Chondrocyte (in vitro differentiated cells): ENCODE data around the gene CLEC16A. TPM values are rescaled to one million over a fixed set of nuclear protein-coding genes. Genes with fewer than 3 reads are reported as not detected.

Source experiments
- DNase-seq: peaks from one replicate; pipeline ENCODE4 v3.0.0; 2021; ENCODE audit warnings: mixed read lengths, low spot score
- H3K27ac Mint-ChIP-seq: one replicate; pipeline ENCODE4 v1.8.0; 2021; ENCODE audit warnings: mild to moderate bottlenecking, moderate library complexity, mixed read lengths; ENCODE audit not compliant: unreplicated experiment
- H3K27me3 Mint-ChIP-seq: 2 replicates; pipeline ENCODE4 v1.8.0; 2021; ENCODE audit warnings: low read depth, mixed read lengths
- H3K36me3 Mint-ChIP-seq: 2 replicates; pipeline ENCODE4 v1.8.0; 2021; ENCODE audit warnings: low read depth, mixed read lengths
- H3K4me1 Mint-ChIP-seq: 2 replicates; pipeline ENCODE4 v1.8.0; 2021; ENCODE audit warnings: low read depth, mild to moderate bottlenecking, mixed read lengths
- H3K4me3 Mint-ChIP-seq: one replicate; pipeline ENCODE4 v1.8.0; 2021; ENCODE audit warnings: mild to moderate bottlenecking, moderate library complexity, mixed read lengths; ENCODE audit not compliant: unreplicated experiment
- H3K9me3 Mint-ChIP-seq: 2 replicates; pipeline ENCODE4 v1.8.0; 2021; ENCODE audit warnings: low read depth, mixed read lengths
- total RNA-seq: library from RNA; stranded (reverse); gene quantifications from 3 replicates; pipeline ENCODE4 v1.2.1, GENCODE V29; 2021
- TF ChIP-seq, protein P1 (sequence below): fragments of 200-600 bp; sonication (generic); IDR thresholded peaks from 2 replicates; pipeline ENCODE4 v1.5.0; 2021; ENCODE audit warnings: antibody characterized with exemption, mild to moderate bottlenecking, moderate library complexity

Gene CLEC16A
- total RNA-seq, 1 donor from 2014 or later: 17.9 TPM

DNA sequence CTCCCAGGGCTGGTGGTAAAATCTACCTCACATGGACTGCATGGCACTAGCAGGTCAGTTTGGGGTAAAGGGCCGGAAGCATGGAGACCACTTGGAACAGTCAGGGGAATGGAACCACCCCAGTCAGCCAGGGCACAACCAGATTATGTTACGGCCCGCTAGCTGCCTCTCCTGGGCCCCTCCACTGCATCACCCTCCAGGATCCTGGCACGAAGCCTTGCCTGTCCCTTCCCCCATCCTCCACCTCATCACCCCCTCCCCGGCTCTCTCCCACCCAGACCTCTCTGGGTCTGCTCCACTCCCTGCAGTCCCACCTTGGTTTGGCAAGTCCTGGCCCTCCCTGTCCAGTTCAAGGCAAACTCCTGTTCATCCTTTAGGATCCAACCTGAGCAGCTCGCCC is 91.7 kb downstream of the CLEC16A start:
- TF ChIP-seq, protein P1, sequence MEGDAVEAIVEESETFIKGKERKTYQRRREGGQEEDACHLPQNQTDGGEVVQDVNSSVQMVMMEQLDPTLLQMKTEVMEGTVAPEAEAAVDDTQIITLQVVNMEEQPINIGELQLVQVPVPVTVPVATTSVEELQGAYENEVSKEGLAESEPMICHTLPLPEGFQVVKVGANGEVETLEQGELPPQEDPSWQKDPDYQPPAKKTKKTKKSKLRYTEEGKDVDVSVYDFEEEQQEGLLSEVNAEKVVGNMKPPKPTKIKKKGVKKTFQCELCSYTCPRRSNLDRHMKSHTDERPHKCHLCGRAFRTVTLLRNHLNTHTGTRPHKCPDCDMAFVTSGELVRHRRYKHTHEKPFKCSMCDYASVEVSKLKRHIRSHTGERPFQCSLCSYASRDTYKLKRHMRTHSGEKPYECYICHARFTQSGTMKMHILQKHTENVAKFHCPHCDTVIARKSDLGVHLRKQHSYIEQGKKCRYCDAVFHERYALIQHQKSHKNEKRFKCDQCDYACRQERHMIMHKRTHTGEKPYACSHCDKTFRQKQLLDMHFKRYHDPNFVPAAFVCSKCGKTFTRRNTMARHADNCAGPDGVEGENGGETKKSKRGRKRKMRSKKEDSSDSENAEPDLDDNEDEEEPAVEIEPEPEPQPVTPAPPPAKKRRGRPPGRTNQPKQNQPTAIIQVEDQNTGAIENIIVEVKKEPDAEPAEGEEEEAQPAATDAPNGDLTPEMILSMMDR: no peak
- Mint-ChIP-seq H3K36me3 (peaks cover 38% of the 10 kb centered on the region), H3K27me3 (no peaks in the 10 kb centered on the region), H3K27ac (no peak overlapping the region), H3K4me1 (peaks cover 4% of the 10 kb centered on the region), H3K4me3 (no peak overlapping the region), H3K9me3 (peaks cover 4% of the 10 kb centered on the region)
- DNase-seq: no peak

DNA sequence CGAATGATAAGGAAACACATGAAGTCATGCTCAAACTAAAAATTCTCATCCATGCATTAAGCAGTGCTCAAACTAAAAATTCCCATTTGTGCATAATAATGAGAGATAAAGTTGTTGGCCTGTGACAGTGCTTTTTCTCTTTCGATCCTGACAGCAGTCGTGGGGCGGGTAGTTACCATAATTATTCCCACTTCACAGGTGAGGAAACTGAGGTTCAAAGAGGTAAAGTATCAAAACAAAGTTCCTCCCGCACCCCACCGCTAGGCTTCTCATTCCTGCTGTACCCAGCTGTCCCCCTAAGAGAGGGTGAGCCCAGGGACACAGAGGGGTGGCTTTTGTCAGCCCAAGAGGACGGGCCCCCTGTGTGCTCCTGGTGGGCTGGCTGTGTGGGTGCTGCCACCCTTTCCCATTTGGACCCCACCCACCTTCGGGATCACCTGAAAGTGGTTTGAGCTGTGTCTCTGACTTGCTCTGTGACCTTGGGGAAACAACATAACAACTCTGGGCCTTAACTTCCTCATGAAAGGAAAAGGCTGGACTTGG is 92.6 kb downstream of the CLEC16A start:
- Mint-ChIP-seq H3K36me3 (peaks cover 35% of the 10 kb centered on the region), H3K4me3 (no peak overlapping the region), H3K27me3 (no peaks in the 10 kb centered on the region), H3K4me1 (peaks cover 4% of the 10 kb centered on the region), H3K9me3 (peaks cover 4% of the 10 kb centered on the region), H3K27ac (no peak overlapping the region)
- TF ChIP-seq, protein P1: no peak
- no peak for DNase-seq

DNA sequence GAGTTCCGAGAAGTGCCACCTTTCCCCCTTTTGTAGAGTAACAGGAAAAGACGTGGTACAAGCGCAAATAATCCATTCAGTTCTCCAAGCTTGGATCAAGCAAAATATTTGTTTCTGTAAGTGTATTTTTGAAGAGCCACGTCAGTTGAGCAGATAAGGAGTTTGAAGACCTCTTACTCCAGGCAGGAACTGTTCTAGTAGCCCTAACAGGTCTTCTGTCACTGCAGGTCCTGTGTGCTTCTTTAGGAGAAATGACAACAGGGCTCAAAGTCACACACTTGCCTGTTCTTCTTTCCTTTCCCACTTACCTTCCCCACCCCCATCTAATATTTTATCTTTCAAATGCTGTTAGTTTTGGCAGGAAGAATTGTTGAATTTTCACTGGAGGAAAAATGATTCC is 93.9 kb downstream of the CLEC16A start:
- H3K4me1 Mint-ChIP-seq: peaks cover 4% of the 10 kb centered on the region
- DNase-seq: no peak
- no peak overlapping the region for H3K4me3 Mint-ChIP-seq
- H3K27me3 Mint-ChIP-seq: no peaks in the 10 kb centered on the region
- TF ChIP-seq, protein P1: no peak
- H3K27ac Mint-ChIP-seq: no peak overlapping the region
- peaks cover 30% of the 10 kb centered on the region for H3K36me3 Mint-ChIP-seq
- peaks cover 4% of the 10 kb centered on the region for H3K9me3 Mint-ChIP-seq

DNA sequence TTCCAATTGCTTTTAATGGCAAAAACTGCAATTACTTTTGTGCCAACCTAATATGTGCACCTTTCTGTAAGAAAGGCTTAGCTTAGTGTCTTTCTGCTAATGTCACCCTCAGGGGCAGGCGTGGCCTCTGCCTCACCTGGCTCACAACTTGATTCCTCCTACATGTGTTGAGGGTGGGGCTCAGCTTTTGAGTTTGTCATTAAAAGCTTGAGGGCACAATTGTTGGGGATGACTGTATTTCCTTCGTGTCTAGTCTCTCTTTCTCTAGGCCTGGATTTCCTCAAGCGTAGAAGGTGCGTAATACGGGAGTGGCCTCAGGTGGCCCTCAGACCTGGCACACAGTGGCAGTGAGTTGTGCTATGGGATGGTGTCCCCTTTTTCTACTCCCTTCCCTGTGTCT is 94.4 kb downstream of the CLEC16A start:
- Mint-ChIP-seq H3K4me3 (no peak overlapping the region), H3K36me3 (peaks cover 32% of the 10 kb centered on the region), H3K27me3 (no peaks in the 10 kb centered on the region), H3K27ac (no peak overlapping the region), H3K4me1 (peaks cover 4% of the 10 kb centered on the region), H3K9me3 (peaks cover 4% of the 10 kb centered on the region)
- TF ChIP-seq, protein P1: no peak
- DNase-seq: no peak

DNA sequence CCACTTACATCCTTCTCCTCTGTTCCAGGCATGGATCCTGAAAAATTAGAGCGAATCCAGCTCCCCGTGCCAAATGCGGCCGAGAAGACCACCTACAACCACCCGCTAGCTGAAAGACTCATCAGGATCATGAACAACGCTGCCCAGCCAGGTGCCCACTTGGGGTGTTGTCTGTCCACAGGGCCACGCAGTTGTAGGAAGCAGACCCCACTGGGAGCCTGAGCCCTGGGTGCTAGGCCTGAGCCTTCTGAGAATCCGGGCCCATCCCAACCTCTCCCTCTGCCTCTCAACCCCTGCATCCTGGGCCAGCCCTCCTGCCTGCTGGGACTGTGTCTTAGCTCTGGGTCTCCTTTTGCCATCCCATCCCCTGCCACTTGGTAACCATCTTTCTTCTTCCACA is 95.4 kb downstream of the CLEC16A start:
- DNase-seq: no peak
- Mint-ChIP-seq H3K9me3 (peaks cover 4% of the 10 kb centered on the region), H3K4me1 (peaks cover 4% of the 10 kb centered on the region), H3K27ac (no peak overlapping the region), H3K27me3 (no peaks in the 10 kb centered on the region), H3K36me3 (peaks cover 25% of the 10 kb centered on the region), H3K4me3 (no peak overlapping the region)
- TF ChIP-seq, protein P1: no peak
